ENCODE data around the gene PRDM16.

PRDM16 gene

GRCh38 chr1:3281735-3282134 lies 212.7 kb downstream of the PRDM16 start:
- no peak for DNase-seq (ENCODE audit: low read depth)
- no peak overlapping the region for H3K4me3 ChIP-seq (ENCODE audit: low read depth, low read length)
- TF ChIP-seq MYC (IDR thresholded peaks at IDR 0.05; ENCODE audit: low read depth, low read length) (no peak), POLR2A (IDR thresholded peaks at IDR 0.05; ENCODE audit: extremely low read depth, insufficient read length) (no peak), CTCF (IDR thresholded peaks at IDR 0.05; ENCODE audit: low read depth, low read length) (no peak), MAX (IDR thresholded peaks at IDR 0.05; ENCODE audit: low read depth, low read length) (no peak)

GRCh38 chr1:3282186-3282585 lies 213.2 kb downstream of the PRDM16 start:
- no peak overlapping the region for H3K4me3 ChIP-seq (ENCODE audit: low read depth, low read length)
- no peak for DNase-seq (ENCODE audit: low read depth)
- TF ChIP-seq MAX (IDR thresholded peaks at IDR 0.05; ENCODE audit: low read depth, low read length) (no peak), POLR2A (IDR thresholded peaks at IDR 0.05; ENCODE audit: extremely low read depth, insufficient read length) (no peak), MYC (IDR thresholded peaks at IDR 0.05; ENCODE audit: low read depth, low read length) (no peak), CTCF (IDR thresholded peaks at IDR 0.05; ENCODE audit: low read depth, low read length) (no peak)

- TF ChIP-seq MAX (IDR thresholded peaks at IDR 0.05; ENCODE audit: low read depth, low read length) (no peak), MYC (IDR thresholded peaks at IDR 0.05; ENCODE audit: low read depth, low read length) (no peak), CTCF (IDR thresholded peaks at IDR 0.05; ENCODE audit: low read depth, low read length) (no peak), POLR2A (IDR thresholded peaks at IDR 0.05; ENCODE audit: extremely low read depth, insufficient read length) (no peak)
- no peak for DNase-seq (ENCODE audit: low read depth)
- no peak overlapping the region for H3K4me3 ChIP-seq (ENCODE audit: low read depth, low read length)
Measured at GRCh38 chr1:3282656-3283430, 213.8 kb downstream of the PRDM16 start.

- DNase-seq (ENCODE audit: low read depth): peak; percentile 26
- TF ChIP-seq MYC (IDR thresholded peaks at IDR 0.05; ENCODE audit: low read depth, low read length) (no peak), POLR2A (IDR thresholded peaks at IDR 0.05; ENCODE audit: extremely low read depth, insufficient read length) (no peak), CTCF (IDR thresholded peaks at IDR 0.05; ENCODE audit: low read depth, low read length) (peak; percentile 68), MAX (IDR thresholded peaks at IDR 0.05; ENCODE audit: low read depth, low read length) (no peak)
- no peak overlapping the region for H3K4me3 ChIP-seq (ENCODE audit: low read depth, low read length)
Measured at GRCh38 chr1:3283849-3284248, 214.8 kb downstream of the PRDM16 start.

GRCh38 chr1:3284691-3285090 lies 215.7 kb downstream of the PRDM16 start:
- TF ChIP-seq CTCF (IDR thresholded peaks at IDR 0.05; ENCODE audit: low read depth, low read length) (no peak), MYC (IDR thresholded peaks at IDR 0.05; ENCODE audit: low read depth, low read length) (no peak), POLR2A (IDR thresholded peaks at IDR 0.05; ENCODE audit: extremely low read depth, insufficient read length) (no peak), MAX (IDR thresholded peaks at IDR 0.05; ENCODE audit: low read depth, low read length) (no peak)
- DNase-seq (ENCODE audit: low read depth): no peak
- H3K4me3 ChIP-seq (ENCODE audit: low read depth, low read length): no peak overlapping the region
